Spinal cord (tissue), 10 donors: ENCODE measurements around the gene GPR55. TPM values are rescaled to one million over a fixed set of nuclear protein-coding genes. Genes with fewer than 3 reads are reported as not detected.
A peak's percentile ranks its signal among the peaks of the same experiment; 100 is the strongest.

Source experiments
- DNase-seq, 6 donors: peaks; one replicate each; pipeline versions ENCODE4 v3.0.0 to v3.0.0-alpha.2; 2013 to 2015; ENCODE audit warnings: low spot score in 6 of 6, low read depth in 4 of 6
- H3K27ac ChIP-seq: one replicate; pipeline ENCODE4 v1.5.1; 2013; ENCODE audit warnings: low read depth, low read length, control low read depth
- H3K27me3 ChIP-seq: one replicate; pipeline ENCODE4 v1.6.1; 2013; ENCODE audit warnings: low read length; ENCODE audit not compliant: control insufficient read depth, insufficient read depth
- H3K36me3 ChIP-seq: one replicate; pipeline ENCODE4 v1.6.1; 2013; ENCODE audit warnings: low read length; ENCODE audit not compliant: control insufficient read depth, insufficient read depth
- H3K4me1 ChIP-seq: one replicate; pipeline ENCODE4 v1.6.1; 2013; ENCODE audit warnings: low read length; ENCODE audit not compliant: control insufficient read depth, insufficient read depth
- H3K4me3 ChIP-seq: one replicate; pipeline ENCODE4 v1.5.1; 2013; ENCODE audit warnings: low read depth, low read length, control low read depth
- H3K9me3 ChIP-seq: one replicate; pipeline ENCODE4 v1.6.1; 2013; ENCODE audit warnings: low read length; ENCODE audit not compliant: control insufficient read depth, insufficient read depth
- WGBS: methylation state at CpG from one replicate; pipeline ENCODE4 v1.1.5; 2013; ENCODE audit warnings: missing lambda C conversion rate; ENCODE audit not compliant: insufficient coverage; 5-methylcytosine and 5-hydroxymethylcytosine counted together
- polyA plus RNA-seq, 2 donors: library from polyadenylated mRNA; unstranded; fragments of 120-200 nt; gene quantifications; one replicate each; pipeline ENCODE4 v1.2.1, GENCODE V29; 2013; ENCODE audit not compliant: insufficient read length in 2 of 2
- total RNA-seq, 2 donors: library from RNA; depleted of rRNA in 1 of 2; stranded (reverse); fragments of 120-200 nt in 1 of 2; fragments of >200 nt in 1 of 2; gene quantifications; one replicate each; pipeline versions ENCODE4 v1.2.3 to v1.2.4, GENCODE V29; 2013 to 2014
- donor health status: healthy.

Gene GPR55
- total and polyA plus RNA-seq, 4 donors, result 0.08 to 0.12 TPM; not detected in 2

DNA sequence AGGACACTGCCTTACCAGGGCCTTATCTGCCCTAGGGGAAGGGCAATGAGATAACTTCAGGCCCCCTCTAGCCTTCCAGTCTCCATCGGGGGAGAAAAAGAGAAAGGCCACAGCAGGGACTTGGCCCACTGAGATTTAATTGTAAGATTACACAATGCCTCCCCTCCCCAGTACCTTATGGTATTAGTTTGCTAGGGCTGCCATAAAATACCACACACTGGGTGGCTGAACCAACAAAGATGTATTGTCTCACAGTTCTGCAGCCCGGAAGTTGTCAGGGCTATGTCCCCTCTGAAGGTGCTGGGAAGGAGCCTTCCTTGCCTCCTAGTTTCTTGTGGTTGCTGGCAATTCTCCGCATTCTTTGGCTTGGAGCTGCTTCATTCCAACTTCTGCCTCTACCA is 36.0 kb upstream of the GPR55 start:
- Histone ChIP-seq H3K27ac (no peak overlapping the region), H3K27me3 (peaks cover 12% of the 10 kb centered on the region), H3K9me3 (no peaks in the 10 kb centered on the region), H3K4me3 (no peak overlapping the region), H3K4me1 (no peaks in the 10 kb centered on the region), H3K36me3 (no peaks in the 10 kb centered on the region)
- 0% methylated on average over 1 of the region's 3 CpGs for WGBS
- no peak for DNase-seq

DNA sequence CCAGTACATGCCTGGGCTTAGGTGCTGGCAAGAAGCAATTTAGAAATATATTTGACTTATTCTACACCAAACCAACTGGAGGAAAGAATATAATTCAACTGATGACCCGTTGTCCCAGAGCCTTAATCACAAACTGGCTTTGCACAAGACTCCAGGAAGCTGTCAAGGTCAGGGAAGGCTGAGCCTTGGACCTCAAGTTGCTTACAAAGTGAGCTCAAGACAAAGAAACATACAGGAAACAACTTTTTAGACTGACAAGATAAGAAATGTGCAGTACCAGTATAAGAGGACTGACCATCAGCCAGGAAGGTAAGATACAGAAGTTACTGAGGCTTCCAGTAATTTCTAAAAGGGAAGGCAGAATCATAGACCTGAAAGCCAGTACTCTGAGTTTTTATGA is 35.0 kb upstream of the GPR55 start:
- Histone ChIP-seq H3K9me3 (no peaks in the 10 kb centered on the region), H3K27me3 (peaks cover 12% of the 10 kb centered on the region), H3K4me3 (no peak overlapping the region), H3K4me1 (no peaks in the 10 kb centered on the region), H3K27ac (no peak overlapping the region), H3K36me3 (no peaks in the 10 kb centered on the region)
- WGBS, result 100% methylated on average over 1 of the region's 1 CpG
- DNase-seq, result no peak

DNA sequence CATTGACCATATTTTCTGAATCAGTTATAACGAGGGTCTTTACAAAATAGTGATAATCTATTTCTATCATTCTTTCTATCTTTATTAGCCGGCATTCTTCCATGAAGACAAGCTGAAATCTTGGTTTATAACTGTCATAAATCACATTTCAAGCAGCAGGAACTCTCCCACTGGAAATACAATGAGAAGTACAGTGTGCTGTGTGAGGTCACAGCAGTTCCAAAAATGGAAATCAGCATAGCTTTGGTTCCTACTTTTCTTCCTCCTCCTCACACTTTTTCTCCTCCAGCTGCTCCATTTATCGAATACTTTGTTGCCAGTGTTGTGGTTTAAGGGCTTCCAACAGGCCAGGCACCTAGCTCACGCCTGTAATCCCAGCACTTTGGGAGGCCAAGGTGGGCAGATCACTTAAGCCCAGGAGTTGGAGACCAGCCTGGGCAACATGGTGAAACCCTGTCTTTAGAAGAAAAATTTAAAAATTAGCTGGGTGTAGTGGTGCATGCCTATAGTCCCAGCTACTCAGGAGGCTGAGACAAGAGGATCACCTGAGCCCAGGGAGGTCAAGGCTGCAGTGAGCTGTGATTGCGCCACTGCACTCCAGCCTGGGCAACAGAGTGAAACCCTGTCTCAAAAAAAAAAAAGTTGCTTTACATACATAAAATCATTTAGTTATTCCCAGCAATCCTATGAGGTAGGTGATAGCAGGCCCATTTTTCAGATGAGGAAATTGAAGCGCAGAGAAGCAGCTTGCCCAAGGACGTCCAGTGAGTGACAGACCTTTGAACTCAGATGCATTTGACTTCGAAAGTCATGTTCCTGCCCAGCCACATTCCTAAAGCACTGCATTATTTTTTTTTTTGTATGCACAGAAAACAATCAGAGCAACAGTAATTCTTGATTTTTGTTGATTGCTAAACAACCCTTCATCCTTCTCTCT is 34.0 kb upstream of the GPR55 start:
- H3K27ac ChIP-seq, result no peak overlapping the region
- no peaks in the 10 kb centered on the region for H3K36me3 ChIP-seq
- no peak overlapping the region for H3K4me3 ChIP-seq
- no peaks in the 10 kb centered on the region for H3K9me3 ChIP-seq
- no peak for DNase-seq
- no peaks in the 10 kb centered on the region for H3K4me1 ChIP-seq
- WGBS, result 92% methylated on average over 4 of the region's 8 CpGs
- peaks cover 12% of the 10 kb centered on the region for H3K27me3 ChIP-seq

DNA sequence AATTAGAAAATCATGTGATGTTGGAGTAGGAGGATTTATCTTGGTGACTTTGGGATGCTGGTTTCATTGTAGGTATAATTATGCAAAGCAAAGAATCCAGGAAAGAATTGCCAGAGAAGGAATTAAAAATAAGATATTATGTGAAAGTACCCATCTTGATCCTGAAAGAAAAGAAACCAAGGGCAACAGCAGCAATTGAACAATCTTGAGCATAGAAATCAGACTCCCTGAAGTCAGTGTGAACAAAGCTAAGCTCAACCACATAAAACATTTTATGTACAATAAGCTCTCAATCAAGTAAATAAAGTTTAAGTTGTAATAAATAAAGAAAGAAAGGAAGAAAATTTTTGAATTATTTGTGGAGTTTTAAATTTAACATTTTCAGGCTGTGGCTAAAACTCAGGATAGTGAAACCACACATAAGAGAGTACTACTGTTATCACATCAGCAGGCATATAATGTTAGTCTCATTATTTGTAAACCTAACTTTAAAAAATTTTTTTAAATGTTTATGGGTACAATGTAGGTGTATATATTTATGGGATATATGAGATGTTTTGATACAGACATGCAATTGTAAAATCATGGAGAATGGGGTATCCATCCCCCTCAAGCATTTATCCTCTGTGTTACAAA is 32.8 kb upstream of the GPR55 start:
- H3K27me3 ChIP-seq, result peaks cover 12% of the 10 kb centered on the region

DNA sequence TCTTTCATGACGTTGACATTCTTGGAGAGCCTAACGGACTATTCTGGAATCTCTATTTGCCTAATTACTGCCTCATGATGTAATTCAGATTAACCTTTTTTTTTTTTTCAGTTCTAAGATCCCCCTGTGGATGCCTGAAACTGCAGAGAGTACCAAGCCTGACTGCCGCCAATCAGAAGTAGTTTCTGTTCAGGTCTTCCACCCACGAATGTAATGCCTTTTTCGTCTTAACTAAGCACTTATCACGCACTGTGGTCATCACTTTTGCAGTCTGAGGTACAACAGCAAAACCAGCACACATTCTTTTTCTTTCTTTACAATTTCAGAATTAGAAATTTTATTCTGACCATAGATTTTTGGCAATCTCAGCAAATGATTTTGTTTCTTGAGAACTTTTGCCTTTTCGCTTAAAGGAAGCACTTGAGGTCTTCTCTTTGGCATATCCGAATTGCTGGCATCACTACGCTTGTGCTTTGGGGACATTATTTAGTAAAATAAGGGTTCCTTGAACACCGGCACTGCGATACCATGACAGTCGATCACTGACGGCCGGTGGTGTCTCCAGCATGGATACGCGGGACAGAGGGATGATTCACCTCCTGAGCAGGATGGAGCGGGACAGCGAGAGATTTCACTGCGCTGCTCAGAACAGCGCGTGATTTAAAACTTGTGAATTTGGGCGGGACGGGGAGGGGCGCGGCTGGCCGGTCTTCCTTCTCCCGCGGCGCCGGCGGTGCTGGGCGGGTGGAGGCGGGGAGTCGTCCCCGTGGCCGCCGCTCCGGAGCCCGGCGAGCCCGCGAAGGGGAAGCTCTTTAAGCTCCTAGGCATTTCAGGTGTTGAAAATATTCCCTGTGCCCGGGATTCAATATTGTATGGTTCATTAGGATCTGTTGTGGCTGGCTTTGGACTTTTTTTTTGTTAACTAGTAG is 32.0 kb upstream of the GPR55 start:
- no peak overlapping the region for H3K27ac ChIP-seq
- H3K9me3 ChIP-seq, result no peaks in the 10 kb centered on the region
- peak in 2 of 6 donors; percentile 40 to 48 for DNase-seq
- H3K4me1 ChIP-seq, result no peaks in the 10 kb centered on the region
- H3K36me3 ChIP-seq, result no peaks in the 10 kb centered on the region
- peaks cover 12% of the 10 kb centered on the region for H3K27me3 ChIP-seq
- WGBS, result 10% methylated on average over 37 of the region's 43 CpGs
- H3K4me3 ChIP-seq, result peak overlapping the region; percentile 28

More for the DNA sequence above, 32.8 kb upstream of the GPR55 start:
- H3K9me3 ChIP-seq, result no peaks in the 10 kb centered on the region
- H3K4me1 ChIP-seq, result no peaks in the 10 kb centered on the region
- no peaks in the 10 kb centered on the region for H3K36me3 ChIP-seq
- peak overlapping the region; percentile 28 for H3K4me3 ChIP-seq
- DNase-seq, result no peak
- no peak overlapping the region for H3K27ac ChIP-seq

DNA sequence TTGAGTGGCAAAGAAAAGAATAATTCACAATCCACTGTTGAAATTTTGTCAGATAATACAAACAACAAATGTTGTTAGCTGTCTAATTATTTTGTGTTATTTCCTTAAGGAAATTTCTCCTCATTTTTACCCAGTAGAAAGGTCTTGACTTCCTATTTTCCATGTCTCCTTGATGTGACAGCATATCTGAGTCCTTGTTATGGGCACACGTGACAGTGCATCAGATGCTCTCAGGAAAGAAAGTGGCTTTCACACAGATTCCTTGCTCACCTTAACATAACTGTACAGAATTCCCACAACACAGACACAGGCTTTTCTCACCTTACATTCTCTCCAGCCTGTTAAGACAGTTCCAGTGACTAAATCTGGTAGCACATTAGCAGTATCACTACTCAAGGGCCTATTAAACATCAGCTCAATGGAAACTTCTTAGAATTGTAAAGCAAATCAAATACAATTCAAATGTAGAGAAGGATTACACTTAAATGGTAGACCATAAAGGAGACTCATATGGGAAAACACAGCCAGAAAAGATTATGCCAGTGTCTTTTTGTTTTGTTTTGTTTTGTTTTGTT is 30.2 kb upstream of the GPR55 start:
- Histone ChIP-seq H3K27ac (no peak overlapping the region), H3K4me3 (no peak overlapping the region), H3K27me3 (peaks cover 12% of the 10 kb centered on the region), H3K36me3 (no peaks in the 10 kb centered on the region), H3K9me3 (no peaks in the 10 kb centered on the region), H3K4me1 (no peaks in the 10 kb centered on the region)
- peak in 1 of 6 donors; percentile 39 for DNase-seq
- WGBS, result 95% methylated on average over 1 of the region's 1 CpG

DNA sequence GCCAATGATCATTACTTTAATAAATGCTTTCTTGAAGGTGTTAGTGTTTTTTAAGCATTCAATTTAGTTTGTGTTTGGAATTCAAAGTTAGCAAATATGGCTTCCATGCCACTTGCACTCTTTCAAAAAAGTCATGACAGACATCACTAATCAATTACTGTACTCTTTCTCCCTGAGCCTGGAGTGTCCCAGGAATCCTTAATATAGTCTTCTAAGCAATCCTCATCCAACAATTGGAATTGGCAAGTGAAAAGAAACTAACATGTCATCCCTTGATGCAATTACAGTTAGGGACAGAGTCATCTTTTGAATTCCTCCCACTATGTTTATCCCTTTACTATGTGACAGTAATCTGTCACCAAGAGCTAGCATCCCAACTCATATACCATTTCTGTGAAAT is 29.7 kb upstream of the GPR55 start:
- Histone ChIP-seq H3K9me3 (no peaks in the 10 kb centered on the region), H3K36me3 (no peaks in the 10 kb centered on the region)
- no peak for DNase-seq

DNA sequence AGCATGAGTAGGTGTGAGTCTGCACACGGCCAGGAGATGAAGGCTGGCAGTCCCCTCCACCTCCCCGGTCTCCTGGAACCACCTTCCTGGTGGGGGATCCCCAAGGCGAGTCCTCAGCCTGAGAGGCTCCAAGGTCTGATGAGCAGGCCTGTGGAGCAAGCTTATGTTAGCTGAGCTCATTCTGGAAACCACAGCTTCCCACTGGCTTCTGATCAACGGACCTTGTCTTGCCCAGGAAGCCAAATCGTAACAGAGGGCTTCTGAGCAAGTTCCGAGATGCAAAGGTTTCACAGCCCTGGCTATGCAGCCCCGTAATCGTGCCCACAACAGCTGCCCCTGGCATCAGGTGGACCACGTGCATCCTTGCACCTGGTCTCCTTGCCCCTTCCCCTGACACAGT is 28.8 kb upstream of the GPR55 start:
- no peaks in the 10 kb centered on the region for H3K9me3 ChIP-seq
- WGBS, result 60% methylated on average over 9 of the region's 9 CpGs
- DNase-seq, result peak in 1 of 6 donors; percentile 7
- H3K36me3 ChIP-seq, result no peaks in the 10 kb centered on the region
- H3K27me3 ChIP-seq, result peaks cover 10% of the 10 kb centered on the region
- H3K4me3 ChIP-seq, result no peak overlapping the region
- no peak overlapping the region for H3K27ac ChIP-seq
- H3K4me1 ChIP-seq, result no peaks in the 10 kb centered on the region

More for the DNA sequence above, 29.7 kb upstream of the GPR55 start:
- H3K27me3 ChIP-seq, result peaks cover 12% of the 10 kb centered on the region
- H3K4me3 ChIP-seq, result no peak overlapping the region
- no peaks in the 10 kb centered on the region for H3K4me1 ChIP-seq
- no peak overlapping the region for H3K27ac ChIP-seq
